NCI-H345 (cell line): ENCODE measurements around the gene FAM187B.
"Not testable (repeated sequence)": the region's sequence is repeated elsewhere in the genome, so short reads cannot be mapped to it uniquely, and the experiment has no call there.

ENCODE experiments used
- DNase-seq: peaks from one replicate; lab custom pipeline; 2025; lab: John Stamatoyannopoulos, UW

Gene FAM187B

DNA sequence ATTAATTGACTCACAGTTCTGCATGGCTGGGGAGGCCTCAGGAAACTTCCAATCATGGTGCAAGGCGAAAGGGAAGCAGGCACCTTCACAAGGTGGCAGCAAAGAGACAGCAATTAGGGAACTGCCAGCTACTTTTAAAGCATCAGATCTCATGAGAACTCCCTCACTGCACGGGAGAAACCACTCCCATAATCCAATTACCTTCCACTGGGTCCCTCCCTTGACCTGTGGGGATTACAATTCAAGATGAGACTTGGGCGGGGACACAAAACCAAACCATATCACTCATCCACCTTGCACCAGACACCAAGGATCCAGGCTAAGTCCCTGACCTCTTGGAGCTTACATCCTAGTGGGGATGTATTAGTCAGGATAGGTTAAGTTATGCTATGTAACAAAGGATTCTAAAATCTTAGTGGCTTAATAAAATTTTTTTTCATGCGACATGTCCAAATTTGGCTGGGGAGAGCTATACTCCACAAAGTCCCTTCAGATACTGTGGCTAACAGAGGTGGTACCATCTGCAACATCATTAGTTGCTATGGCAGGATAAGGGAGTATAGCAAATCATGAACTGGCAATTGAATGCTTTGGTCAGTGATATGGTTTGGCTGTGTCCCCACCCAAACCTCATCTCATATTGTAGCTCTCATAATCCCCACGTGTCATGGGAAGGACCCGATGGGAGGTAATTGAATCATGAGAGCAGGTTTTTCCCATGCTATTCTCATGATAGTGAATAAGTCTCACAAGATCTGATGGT lies 8.3 kb upstream of the FAM187B start:
- no peak for DNase-seq

DNA sequence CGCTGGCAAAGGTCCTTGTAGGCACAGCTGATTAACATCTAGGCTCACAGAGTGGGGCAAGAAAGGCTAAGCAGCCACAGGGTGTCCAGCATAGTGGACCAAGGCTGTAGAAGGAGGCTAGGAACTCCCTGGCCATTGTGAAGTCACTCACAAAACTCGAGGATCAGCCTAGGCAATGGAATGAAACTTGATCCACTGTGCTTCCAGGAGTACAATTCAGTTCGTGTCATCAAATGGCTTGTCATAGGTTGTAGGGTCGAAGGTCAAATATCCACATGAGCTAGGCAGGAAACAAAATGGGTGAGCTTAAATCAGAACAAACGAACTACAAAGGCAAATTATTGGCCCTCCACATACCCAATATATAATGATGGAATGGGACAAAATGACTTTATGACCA lies 4.4 kb upstream of the FAM187B start:
- DNase-seq = no peak

DNA sequence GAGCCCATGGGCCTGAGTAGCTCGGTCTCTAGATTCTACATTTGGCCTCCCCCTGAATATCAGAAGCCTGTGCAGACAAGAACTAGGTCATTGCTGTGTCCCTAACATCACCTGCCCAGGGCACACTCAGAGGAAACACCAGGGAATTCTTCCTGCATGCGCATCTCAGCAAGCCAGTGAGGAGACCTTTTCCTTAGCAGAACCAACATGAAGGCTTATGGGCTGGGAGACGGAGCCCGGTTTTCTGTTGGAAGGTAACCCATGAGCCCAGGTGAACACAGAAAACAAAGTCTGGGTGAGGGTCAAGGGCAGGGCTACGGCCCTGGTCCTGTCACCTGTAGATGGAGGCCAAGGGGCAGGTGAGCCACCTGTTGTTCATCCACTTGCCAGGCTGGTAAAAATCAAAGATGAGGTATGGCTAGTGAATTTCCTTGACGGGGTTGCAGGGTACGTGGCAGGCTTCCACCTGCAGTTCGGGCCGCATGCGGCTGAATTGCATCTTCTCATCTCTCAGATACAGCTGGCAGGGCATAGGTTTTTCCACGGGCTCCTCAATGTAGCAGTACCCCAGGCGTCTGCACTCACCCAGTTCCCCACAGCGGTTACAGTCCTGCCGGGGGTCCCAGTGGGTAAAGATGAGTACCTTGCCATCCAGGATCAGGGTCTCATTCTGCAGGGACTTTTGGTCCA lies 3.6 kb upstream of the FAM187B start:
- DNase-seq = no peak

DNA sequence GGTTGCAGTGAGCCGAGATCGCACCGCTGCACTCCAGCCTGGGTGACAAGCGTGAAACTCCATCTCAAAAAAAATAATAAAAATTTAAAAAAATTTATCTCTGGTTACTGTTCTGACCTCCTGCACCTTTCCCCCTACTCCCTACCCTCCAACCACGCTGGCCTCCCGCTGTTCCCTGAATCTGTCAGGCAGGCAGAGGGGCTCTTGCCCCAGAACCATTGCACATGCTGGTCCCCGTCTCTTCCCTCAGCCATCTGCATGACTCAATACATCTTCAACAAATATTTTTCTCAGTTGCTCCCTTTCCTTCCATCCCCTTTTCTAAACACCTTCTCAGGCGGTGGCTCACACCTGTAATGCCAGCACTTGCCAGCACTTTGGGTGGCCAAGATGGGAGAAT lies 1.1 kb upstream of the FAM187B start:
- DNase-seq = no peak

DNA sequence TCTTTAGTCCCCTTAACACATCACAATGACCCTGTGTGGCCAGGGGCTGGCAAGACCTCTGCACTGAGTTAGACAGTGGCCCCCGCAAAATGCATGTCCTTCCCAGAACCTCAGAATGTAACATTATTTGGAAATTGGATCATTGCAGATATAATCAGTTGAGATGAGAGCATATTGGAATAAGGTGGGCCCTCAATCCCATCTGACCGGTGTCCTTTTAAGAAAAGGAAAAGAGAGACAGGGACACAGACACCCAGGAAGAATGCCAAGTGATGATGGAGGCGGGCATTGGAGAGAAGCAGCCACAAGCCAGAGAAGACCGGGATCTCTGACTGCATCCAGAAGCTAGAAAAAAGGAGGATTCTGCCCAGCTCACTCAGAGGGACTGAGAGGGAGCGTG lies 1.8 kb downstream of the FAM187B start:
- DNase-seq = no peak

DNA sequence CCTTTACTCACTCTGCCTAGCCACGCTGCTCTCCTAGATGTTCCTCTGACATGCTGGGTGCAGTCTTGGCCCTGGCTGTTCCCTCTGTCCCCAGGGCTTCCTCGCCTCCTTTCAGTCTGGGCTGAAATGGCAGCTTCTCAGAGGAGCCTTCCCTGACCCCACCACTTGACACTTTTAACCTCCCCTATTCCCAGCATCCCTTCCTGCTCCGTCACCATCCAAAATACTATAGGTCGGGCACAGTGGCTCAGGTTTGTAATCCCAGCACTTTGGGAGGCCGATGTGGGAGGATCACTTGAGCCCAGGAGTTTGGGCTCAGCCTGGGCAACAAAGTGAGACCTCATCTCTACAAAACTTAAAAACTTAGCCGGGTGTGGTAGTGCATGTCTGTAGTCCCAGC lies 2.6 kb downstream of the FAM187B start:
- DNase-seq = no peak

DNA sequence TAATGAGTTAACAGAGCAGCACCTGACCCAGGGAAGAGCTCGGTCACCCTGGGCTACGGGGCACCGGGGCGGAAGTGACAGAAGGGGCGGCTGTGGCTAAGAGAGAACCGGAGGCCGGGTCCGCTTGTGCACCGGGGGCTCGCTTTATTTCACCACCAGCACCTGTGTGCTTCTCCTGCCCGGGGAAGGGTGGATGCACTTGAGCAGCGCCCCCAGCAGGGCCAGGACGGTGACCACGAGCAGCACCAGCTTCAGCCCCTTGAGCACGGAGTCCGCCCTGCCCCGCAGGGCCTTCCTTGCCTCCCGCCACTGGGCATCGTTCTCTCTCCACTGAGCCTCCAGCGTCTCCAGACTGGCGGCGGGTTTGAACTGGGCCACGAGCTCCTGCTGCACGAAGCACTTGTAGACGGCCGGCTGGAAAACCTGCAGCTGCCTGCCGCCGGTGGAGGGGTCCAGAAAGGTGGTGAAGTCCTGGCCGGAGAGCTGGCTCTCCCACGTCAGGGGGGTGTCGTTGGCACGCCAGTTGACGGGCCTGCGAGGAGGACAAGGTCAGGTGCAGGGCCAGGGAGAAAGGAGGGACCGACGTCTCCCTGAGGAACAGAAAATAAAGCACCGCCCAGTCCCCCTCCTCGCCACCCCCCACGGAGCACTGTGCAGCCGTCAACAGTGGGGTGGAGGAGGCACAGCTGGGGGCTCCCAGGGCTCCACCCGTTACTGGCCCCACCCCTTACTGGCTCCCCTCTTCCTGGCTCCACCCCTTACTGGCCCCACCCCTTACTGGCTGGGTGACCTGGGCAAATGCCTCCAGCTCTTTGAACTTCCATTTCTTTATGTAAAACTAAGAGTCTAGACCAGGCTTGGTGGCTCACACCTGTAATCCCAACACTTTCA lies 3.6 kb downstream of the FAM187B start:
- DNase-seq = no peak

DNA sequence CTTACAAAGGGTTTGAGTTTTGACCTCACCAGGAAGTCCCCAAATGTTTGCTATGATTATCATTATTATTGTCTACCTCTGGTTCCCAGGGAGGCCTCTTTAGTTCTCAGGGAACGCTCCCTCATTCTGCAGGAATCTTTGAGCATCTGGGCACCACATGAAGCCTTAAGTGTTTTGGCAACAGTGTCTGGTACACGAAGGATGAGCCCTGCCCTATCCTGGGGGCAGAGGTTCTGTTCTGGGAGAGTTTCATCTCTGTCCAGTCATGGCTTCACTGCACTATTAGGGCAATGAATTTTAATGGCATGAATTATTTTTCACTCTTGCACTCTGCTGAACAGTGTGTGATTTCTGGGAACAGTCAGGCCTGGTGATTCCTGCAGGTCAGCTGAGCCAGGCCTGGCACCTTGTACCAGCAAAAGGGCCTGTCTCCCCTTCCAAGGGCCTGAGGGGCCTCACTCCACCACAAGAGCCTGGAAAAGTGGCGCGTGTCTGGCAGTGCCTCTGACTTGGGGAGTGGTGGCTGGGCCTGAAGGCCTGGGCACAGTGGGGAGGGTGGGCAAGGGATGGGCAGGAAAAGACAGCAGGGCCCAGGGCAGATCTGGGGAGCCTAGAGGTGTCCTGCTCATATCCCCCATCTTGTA lies 4.6 kb downstream of the FAM187B start:
- no peak for DNase-seq

DNA sequence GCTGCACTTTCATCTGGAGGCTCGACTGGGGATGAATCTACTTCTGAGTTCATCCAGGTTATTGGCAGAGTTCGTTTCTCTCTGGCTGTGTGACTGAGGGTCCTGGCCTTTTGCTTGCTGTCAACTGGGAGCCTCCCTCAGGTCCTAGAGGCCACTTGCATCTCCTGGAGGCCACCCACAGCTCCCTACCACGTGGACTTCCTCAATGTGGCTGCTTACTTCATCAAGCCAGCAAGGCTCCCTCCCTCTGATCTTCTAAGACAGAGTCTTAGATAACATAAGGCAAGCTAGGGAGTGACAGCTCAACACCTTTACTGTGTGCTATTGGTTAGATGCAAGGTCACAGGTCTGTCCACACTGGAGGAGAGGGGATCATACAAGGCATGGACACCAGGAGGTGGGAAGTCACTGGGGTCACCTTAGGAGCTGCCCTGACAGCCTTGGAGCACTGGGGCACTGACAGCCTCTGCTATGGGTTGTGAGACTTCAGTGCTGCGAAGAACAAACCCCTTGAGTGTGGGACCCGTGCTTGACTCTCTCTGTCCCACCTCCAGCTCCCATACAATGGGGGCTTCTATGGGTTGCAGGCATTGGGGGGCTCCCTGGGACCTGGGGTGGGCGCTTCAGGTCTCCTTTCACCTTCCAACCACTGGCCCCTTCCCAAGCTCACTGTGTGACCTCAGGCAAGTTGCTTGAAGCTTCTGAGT lies 5.3 kb downstream of the FAM187B start:
- DNase-seq = no peak

DNA sequence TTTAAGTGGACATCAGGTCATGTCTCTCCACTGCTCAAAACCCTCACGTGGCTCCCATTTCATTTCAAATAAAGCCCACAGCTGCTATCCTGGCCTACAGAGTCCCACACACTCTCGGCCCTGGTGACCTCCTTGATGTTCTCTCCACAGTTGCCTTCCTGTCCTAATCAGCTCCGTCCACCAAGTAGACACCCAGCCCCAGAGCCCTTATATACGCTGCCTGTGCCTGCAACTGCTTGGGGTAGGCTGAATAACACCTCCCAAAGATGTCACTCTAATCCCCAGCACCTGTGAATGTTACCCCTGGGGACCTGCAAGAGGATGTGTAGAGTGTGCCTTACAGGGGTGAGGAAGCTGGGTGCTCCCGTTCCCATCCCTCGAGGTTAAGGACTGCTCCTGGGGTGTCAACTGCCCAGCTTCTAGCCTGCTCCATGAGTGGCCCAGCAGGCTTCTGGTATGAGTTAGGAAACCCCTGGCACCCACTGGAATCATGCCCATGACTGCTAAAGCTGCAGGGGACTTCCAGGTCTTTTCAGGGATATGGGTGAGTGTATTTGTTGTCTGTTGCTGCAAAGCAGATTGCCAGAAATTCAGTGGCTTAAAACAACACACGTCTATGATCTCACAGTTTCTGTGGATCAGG lies 6.0 kb downstream of the FAM187B start:
- no peak for DNase-seq

DNA sequence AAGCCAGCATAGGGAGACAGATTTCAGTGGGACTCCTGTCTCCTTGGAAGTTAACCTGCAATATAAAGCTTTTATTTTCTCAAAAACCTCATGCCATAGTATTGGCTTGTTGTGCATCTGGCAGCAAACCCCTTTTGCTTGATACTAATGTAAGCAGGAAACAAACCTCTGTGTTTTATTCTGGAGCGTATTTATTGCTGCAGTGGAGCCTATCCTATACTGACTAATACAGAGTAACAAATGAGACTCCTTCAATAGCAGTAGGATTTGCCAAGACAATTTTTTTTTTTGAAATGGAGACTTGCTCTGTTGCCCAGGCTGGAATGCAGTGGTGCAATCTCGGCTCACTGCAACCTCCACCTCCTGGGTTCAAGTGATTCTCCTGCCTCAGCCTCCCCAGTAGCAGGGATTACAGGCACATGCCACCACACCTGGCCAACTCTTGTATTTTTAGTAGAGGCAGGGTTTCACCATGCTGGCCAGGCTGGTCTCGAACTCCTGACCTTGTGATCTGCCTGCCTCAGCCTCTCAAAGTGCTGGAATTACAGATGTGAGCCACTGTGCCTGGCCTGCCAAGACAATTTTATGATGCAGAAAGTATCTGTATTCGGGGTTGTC lies 7.5 kb downstream of the FAM187B start:
- not testable (repeated sequence) for DNase-seq

DNA sequence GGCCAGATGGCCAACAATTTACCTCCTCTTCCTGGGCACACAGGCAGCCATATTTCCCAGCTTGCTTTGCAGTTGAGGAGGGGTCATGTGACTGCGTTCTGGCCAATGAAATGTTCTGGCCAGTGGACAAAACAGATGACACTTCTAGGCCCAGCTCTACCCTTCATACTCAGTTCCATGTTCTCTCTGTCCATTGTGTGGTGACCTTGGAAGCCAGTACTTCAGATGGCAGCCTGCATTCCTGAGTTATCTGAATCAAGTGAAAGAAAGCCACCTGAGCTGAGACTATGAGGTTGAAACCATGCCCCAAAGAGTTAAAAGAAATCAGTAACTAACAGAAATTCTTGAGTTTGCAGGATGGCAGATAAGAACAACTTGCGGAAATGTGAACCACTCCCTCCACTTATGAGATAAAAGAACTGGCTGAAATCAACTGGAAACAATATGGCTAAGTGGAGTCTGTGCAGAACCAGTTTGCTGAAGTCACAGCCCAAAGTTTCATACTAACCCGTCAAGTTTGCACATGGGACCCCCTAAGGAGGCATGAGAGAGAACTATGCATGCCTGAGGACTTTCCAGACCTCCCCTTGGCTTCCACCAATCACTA lies 8.1 kb downstream of the FAM187B start:
- DNase-seq = no peak

DNA sequence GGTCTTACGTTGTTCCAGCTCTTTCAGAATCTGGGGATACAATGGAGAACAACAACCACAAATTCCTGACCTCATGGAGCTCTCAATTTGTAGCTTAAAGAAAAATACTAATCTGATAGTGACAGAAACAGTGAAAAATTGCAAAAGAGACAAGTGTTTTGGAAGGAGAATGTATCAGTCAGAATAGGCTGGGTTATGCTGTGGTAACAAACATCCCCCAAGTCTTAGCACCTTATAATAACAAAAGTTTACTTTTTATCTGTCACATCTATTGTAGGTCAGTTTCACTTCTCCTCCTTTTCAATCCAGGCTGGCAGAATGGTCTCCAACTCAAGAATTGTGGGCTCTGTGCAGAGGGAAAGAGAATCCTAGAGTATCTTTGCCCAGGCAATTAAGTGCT lies 9.5 kb downstream of the FAM187B start:
- DNase-seq = no peak

DNA sequence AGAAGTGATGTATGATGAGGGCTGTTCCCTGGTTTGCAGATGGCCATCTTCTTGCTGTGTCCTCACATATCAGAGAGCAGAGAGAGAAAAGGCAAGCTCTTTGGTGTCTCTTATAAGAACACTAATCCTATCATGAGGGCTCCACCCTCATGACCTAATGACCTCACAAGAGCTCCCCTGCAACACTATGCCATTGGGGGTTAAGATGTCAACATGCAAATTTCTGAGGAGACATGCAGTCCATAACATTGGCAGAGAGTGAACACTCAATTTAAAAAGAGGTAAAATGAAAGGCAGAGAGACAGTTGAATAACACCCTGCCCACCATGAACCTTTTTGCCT lies 10.9 kb downstream of the FAM187B start:
- DNase-seq = no peak

DNA sequence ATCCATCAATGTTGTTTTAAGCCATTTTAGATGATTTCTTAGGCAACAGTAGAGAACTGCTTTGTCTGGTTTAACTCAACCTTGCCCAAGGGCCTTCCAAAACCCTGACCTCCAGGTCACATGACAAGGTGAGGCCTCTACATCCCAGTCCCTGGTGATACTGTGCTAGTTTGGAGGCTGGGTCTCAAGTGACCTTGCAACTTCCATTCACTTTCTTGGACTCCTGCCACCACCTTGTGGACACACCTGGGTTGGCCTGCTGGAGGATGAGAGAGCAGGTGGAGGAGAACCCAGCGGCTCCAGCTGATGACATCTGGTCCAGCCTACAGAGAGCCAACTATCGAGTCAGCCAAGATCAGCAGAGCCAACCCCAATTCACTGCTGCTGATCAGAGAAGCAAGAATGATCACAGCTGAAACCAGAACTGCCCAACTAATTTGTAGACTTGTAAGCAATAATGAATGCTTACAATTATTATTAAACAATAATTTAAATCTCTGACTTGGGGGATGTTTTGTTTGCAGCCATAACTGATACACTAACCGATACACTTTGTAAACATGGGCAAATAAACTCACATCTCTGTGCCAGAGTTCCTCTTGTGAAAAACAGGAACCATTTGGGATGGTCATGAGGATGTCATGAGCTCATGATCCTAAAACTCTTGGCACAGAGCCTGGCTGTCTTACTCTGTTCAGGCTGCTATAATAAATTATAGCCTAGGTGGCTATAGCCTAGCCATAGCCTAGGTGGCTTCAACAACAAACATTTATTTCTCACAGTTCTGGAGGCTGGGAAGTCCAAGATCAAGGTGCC lies 11.5 kb downstream of the FAM187B start:
- peak; percentile 36 for DNase-seq

DNA sequence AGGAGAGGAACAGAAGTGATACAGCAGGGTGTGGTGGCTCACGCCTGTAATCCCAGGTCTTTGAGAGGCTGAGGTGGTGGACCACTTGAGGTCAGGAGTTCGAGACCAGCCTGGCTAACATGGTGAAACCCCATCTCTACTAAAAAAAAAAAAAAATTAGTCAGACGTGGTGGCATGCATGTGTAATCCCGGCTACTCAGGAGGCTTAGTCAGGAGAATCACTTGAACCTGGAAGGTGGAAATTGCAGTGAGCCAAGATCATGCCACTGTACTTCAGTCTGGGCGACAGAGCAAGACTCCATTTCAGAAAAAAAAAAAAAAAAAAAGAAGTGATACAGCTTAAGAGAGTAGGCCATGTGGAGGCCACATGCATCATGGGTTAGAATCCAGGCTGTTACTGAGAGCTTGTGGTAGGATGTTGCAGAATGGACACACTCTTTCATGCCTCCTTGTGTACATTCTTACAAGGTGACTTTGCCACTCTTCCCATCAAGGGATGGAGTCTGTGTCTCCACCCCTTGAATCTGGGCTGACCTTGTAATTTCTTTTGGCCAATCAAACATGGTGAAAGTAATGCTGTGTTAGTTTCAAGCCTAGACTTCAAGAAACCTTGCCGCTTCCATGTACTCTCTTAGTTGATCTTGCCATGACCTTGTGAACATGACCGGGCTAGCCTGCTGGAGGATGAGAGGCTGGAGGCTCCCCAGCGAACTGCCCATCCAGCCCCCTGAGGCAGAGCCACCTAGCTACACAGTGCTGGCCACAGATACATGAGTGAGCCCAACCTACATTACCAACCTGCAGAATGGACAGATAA lies 12.3 kb downstream of the FAM187B start:
- DNase-seq = no peak

DNA sequence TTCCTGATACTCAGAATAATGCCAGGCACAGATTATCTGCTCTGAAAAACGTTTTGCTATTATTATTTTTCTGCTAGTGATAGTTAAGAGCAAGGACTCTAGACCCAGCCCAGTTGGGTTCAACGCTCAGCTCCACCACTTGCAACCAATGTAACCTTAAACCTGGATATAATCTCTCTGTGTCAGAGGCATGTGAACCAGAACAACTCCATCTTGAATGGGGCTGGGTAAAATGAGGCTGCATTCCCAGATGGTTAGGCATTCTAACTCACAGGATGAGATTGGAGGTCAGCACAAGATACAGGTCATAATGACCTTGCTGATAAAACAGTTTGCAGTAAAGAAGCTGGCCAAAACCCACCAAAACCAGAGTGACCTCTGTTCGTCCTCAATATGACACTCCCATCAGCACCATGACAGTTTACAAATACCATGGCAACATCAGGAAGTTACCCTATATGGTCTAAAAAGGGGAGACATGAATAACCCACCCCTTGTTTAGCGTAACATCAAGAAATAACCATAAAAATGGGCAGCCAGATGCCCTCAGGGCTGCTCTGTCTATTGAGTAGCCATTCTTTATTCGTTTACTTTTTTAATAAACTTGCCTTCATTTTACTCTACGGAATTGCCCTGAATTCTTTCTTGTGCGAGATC lies 13.6 kb downstream of the FAM187B start:
- DNase-seq = no peak
